GM13977 (cell line): ENCODE results near the gene IL17D.

Experiments used
- DNase-seq: peaks from one replicate; pipeline ENCODE4 v3.0.0; 2012; ENCODE audit warnings: low spot score
- CTCF ChIP-seq: IDR thresholded peaks from 2 replicates; pipeline ENCODE4 v1.5.1; 2012; ENCODE audit warnings: mild to moderate bottlenecking, control low read depth; ENCODE audit not compliant: insufficient read depth; ENCODE audit errors: extremely low read depth, missing control alignments
- in situ Hi-C: fragments of 300-500 bp; cut with MboI; formaldehyde crosslinking; loops from one replicate; pipeline ENCODE4 v1.12.0; 2022; ENCODE audit warnings: low sequenced_read_pairs, low pct_unique_long_range_greater_than_20kb, mixed read lengths, inconsistent platforms; ENCODE audit not compliant: unreplicated experiment

The IL17D gene

GRCh38 chr13:20701461-20701860 is 2.0 kb upstream of the IL17D start:
- TF ChIP-seq CTCF: no peak
- in situ Hi-C loops: loop anchor here (10.0 kb wide), 1 partner anchor 197 kb away; no protein-coding TSS in a partner anchor
- no peak for DNase-seq

GRCh38 chr13:20702530-20702914 is 977 bp upstream of the IL17D start:
- TF ChIP-seq CTCF: no peak
- in situ Hi-C loops: loop anchor here (10.0 kb wide), 1 partner anchor 198 kb away; no protein-coding TSS in a partner anchor
- DNase-seq: peak; percentile 31

GRCh38 chr13:20703780-20704458 is 420 bp downstream of the IL17D start:
- DNase-seq: peak; percentile 97
- TF ChIP-seq CTCF: peak; percentile 72
- in situ Hi-C loops: loop anchor here (10.0 kb wide), 1 partner anchor 199 kb away; no protein-coding TSS in a partner anchor

GRCh38 chr13:20704459-20705069 is 1.1 kb downstream of the IL17D start:
- TF ChIP-seq CTCF: no peak
- no peak for DNase-seq
- in situ Hi-C loops: loop anchor here (10.0 kb wide), 1 partner anchor 200 kb away; no protein-coding TSS in a partner anchor

- no peak for TF ChIP-seq CTCF
- DNase-seq: no peak
- in situ Hi-C loops: loop anchor here (10.0 kb wide), 1 partner anchor 202 kb away; no protein-coding TSS in a partner anchor
Measured at GRCh38 chr13:20706661-20707060, 3.2 kb downstream of the IL17D start.

- no peak for DNase-seq
- in situ Hi-C loops: loop anchor here (10.0 kb wide), 1 partner anchor 203 kb away; no protein-coding TSS in a partner anchor
- no peak for TF ChIP-seq CTCF
Measured at GRCh38 chr13:20708216-20708615, 4.7 kb downstream of the IL17D start.
